HFFc6 (cell line): ENCODE results near the gene PSKH1. TPM values are rescaled to one million over a fixed set of nuclear protein-coding genes. Genes with fewer than 3 reads are reported as not detected.
A peak's percentile ranks its signal among the peaks of the same experiment; 100 is the strongest.

Experiments used
- DNase-seq: peaks from one replicate; pipeline ENCODE4 v3.0.0-alpha.2; 2018
- H3K27ac Mint-ChIP-seq: 2 replicates; pipeline ENCODE4 v1.8.0; 2020; ENCODE audit warnings: mild to moderate bottlenecking, mixed read lengths
- H3K27me3 Mint-ChIP-seq: 2 replicates; pipeline ENCODE4 v1.8.0; 2021; ENCODE audit warnings: mild to moderate bottlenecking, moderate library complexity, mixed read lengths; ENCODE audit not compliant: insufficient read depth
- H3K36me3 Mint-ChIP-seq: 2 replicates; pipeline ENCODE4 v1.8.0; 2021; ENCODE audit warnings: low read depth, mixed read lengths
- H3K4me1 Mint-ChIP-seq: 2 replicates; pipeline ENCODE4 v1.8.0; 2020; ENCODE audit warnings: low read depth, mixed read lengths
- H3K4me3 Mint-ChIP-seq: 2 replicates; pipeline ENCODE4 v1.8.0; 2020; ENCODE audit warnings: mild to moderate bottlenecking, moderate library complexity, mixed read lengths
- H3K9me3 Mint-ChIP-seq: 2 replicates; pipeline ENCODE4 v1.8.0; 2020; ENCODE audit warnings: mild to moderate bottlenecking, mixed read lengths
- total RNA-seq, 6 experiments: library from RNA; stranded (reverse); fragmentation: NEBNext Ultra II Directional; extraction: Animal tissue kit (Norgen Biotek cat#: 25700); gene quantifications; 2 replicates in 1 of 6; 3 replicates in 5 of 6; pipeline ENCODE4 v1.2.3, GENCODE V29; 2021
- TF ChIP-seq, protein P1 (sequence below): fragments of 200-600 bp; sonication (generic); IDR thresholded peaks from 2 replicates; pipeline ENCODE4 v1.5.0; 2021; ENCODE audit warnings: antibody characterized with exemption, mild to moderate bottlenecking

Gene PSKH1
- total RNA-seq, 6 experiments from 2014 or later: 25.2 to 34.1 (median 29.3) TPM

GRCh38 chr16:67893743-67894399 lies 817 bp downstream of the PSKH1 start:
- Mint-ChIP-seq H3K4me3 (peak overlapping the region; percentile 97), H3K36me3 (no peaks in the 10 kb centered on the region), H3K9me3 (no peaks in the 10 kb centered on the region), H3K4me1 (peaks cover 29% of the 10 kb centered on the region), H3K27me3 (no peaks in the 10 kb centered on the region), H3K27ac (peak overlapping the region; percentile 94)
- TF ChIP-seq, protein P1, sequence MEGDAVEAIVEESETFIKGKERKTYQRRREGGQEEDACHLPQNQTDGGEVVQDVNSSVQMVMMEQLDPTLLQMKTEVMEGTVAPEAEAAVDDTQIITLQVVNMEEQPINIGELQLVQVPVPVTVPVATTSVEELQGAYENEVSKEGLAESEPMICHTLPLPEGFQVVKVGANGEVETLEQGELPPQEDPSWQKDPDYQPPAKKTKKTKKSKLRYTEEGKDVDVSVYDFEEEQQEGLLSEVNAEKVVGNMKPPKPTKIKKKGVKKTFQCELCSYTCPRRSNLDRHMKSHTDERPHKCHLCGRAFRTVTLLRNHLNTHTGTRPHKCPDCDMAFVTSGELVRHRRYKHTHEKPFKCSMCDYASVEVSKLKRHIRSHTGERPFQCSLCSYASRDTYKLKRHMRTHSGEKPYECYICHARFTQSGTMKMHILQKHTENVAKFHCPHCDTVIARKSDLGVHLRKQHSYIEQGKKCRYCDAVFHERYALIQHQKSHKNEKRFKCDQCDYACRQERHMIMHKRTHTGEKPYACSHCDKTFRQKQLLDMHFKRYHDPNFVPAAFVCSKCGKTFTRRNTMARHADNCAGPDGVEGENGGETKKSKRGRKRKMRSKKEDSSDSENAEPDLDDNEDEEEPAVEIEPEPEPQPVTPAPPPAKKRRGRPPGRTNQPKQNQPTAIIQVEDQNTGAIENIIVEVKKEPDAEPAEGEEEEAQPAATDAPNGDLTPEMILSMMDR: no peak
- no peak for DNase-seq

DNA sequence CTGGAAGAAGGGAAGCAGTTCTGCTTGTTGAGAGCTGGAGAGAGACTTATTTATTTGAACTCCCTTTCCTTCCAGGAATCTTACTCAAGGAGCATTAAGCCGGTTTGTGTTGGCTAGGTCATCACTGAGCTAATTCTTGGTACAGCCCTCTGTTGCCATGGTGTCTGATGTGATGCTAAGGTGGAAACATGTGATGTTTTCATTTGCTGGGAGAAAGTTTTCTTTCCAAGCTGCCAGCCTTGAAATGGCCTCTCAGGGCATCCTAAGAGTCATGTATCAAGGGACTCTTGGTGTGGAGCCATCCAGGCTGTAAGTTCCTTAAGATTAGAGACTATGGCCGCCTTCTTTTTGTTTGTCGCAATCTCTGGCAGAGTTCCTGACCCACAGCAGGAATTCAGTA lies 4.2 kb downstream of the PSKH1 start:
- no peaks in the 10 kb centered on the region for H3K36me3 Mint-ChIP-seq
- DNase-seq: peak; percentile 29
- no peaks in the 10 kb centered on the region for H3K27me3 Mint-ChIP-seq
- H3K9me3 Mint-ChIP-seq: no peaks in the 10 kb centered on the region
- peak overlapping the region; percentile 55 for H3K27ac Mint-ChIP-seq
- H3K4me3 Mint-ChIP-seq: no peak overlapping the region
- TF ChIP-seq, protein P1: no peak
- peaks cover 28% of the 10 kb centered on the region for H3K4me1 Mint-ChIP-seq

DNA sequence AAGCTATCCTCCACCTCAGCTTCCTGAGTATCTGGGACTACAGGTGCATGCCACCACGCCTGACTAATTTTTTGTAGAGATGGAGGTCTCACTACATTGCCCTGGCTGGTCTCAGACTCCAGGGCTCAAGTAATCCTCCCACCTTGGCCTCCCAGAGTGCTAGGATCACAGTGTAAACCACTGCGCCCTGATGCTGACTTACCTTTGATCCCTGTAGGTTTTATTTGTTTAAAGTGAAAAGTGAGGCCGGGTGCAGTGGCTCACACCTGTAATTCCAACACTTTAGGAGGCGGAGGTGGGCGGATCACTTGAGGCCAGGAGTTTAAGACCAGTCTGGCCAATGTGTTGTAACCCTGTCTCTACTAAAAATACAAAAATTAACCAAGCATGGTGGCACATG lies 8.7 kb downstream of the PSKH1 start:
- Mint-ChIP-seq H3K27me3 (no peaks in the 10 kb centered on the region), H3K36me3 (no peaks in the 10 kb centered on the region), H3K4me1 (peaks cover 9% of the 10 kb centered on the region), H3K9me3 (no peaks in the 10 kb centered on the region), H3K27ac (no peak overlapping the region), H3K4me3 (no peak overlapping the region)
- TF ChIP-seq, protein P1: no peak
- no peak for DNase-seq

DNA sequence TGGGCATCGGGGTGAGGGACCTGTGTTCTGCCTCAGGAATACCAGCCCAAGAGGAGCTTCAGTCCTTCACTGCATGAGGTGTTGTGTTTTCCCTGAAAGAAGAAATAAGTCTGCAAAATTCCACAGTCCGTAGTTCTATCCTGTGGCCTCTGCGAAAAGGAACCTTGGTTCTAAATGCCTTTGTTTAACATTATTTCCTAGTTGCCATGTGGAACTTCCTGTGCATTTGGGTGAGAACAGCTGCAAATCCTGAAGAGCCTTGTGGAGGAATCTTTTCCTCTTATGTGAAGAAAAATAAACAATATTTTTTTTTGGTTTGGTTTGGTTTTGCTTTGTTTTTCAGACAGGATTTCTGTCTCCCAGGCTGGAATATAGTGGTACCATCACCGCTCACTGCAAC lies 9.8 kb downstream of the PSKH1 start:
- Mint-ChIP-seq H3K27me3 (no peaks in the 10 kb centered on the region), H3K27ac (no peak overlapping the region; the same call in 1 of the 2 replicates), H3K4me1 (no peaks in the 10 kb centered on the region), H3K4me3 (no peak overlapping the region), H3K36me3 (no peaks in the 10 kb centered on the region), H3K9me3 (no peaks in the 10 kb centered on the region)
- DNase-seq: no peak
- TF ChIP-seq, protein P1: no peak

DNA sequence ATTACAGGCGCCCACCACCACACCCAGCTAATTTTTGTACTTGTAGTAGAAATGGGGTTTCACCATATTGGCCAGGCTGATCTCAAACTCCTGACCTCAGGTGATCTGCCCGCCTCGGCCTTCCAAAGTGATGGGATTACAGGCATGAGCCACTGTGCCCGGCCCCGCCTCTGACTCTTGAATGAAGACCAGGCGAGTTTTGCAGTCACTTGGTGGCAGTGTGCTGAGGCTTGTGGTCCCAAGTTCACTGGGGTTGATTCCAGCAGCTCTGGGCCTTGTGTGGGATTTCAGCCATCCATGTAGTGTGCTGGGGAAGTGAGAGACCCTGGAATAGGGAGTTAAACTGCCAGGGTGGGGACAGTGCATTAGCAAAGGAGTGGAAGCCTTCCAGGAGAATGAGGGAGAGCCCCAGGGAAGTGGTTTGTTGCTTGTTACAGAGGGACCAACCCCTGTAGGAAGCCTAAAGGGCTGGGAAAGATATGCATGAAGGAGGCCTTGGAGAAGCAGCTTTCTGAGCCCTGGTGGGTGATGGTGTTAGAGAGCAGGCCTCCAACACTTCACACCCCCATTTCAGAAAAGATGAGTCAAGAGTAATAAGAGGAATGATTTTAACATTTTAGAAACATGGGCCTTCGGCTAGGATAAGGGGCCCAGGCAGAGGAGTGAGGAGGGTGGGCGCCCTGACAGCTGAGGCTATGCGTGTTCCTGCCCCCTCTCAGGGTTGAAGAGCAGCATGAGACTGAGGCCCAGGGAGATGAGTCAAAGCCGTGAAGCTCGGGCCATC lies 14.5 kb downstream of the PSKH1 start:
- Mint-ChIP-seq H3K4me1 (no peaks in the 10 kb centered on the region), H3K4me3 (no peak overlapping the region), H3K27me3 (no peaks in the 10 kb centered on the region; the same call in 1 of the 2 replicates), H3K9me3 (no peaks in the 10 kb centered on the region), H3K27ac (no peak overlapping the region), H3K36me3 (no peaks in the 10 kb centered on the region; the same call in 1 of the 2 replicates)
- TF ChIP-seq, protein P1: no peak
- no peak for DNase-seq
